CD4-positive, alpha-beta T cell treated with Interleukin-2 at 100 ng/mL for 4 hours (primary cell): ENCODE measurements around the gene WFS1.

Experiments
- DNase-seq: peaks from one replicate; pipeline ENCODE4 v3.0.0-alpha.2; 2020; ENCODE audit warnings: low spot score

WFS1 gene

DNA sequence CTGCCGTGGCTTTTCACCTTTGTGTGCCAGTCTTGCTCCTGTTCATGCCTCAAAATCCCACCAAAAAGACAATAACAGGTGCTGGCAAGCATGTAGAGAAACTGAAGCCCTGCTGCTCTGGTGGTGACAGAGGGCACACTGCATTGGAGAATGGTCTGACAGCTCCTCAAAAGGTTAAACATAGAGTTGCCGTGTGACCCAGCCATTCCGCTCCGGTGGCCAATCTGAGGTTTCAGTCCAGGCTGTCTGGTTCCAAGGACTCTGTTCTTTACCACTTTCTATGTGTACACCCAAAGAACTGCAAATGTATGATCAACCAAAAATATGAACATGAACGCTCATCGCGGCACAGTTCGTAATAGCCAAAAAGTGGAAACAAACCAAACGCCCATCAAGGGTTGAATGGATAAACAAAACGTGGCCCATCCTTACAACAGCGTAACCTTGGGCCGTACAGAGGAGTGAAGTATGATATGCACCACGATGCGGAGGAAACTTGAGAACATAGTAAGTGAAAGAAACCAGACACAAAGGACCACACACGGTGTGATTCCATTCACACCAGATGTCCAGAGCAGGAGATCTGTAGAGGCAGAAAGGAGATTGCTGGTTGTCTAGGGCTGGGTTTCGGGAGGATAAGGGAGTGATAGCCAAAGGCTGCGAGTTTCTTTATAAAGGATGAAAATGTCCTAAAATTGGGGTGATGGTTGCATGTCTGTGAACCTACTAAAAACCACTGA lies 33.6 kb upstream of the WFS1 start:
- DNase-seq, result no peak

DNA sequence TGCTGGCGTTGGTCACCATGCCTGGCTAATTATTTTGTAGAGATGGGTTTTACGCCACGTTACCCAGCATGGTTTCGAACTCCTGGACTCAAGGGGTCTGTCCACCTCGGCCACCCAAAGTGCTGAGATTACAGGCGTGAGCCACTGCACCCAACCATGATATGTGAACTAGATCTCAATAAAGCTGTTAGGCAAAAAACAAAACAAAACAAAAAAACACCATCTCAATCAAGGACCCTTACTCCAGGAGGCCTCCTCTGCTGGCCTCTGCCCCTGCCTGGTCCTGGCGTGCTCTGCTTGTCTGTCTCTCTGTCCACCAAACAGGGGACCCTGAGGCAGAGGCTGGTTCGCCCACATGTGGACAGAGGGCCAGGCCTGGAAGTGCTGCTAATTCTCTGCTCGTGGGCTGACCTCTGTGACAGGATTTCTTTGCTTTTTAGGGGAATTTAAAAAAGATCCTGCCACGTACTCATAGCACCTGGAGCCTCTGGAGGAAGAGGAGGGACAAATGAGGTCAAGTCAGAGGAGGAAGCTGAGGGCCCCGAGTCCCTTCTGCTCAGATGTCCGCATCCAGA lies 32.7 kb upstream of the WFS1 start:
- no peak for DNase-seq

DNA sequence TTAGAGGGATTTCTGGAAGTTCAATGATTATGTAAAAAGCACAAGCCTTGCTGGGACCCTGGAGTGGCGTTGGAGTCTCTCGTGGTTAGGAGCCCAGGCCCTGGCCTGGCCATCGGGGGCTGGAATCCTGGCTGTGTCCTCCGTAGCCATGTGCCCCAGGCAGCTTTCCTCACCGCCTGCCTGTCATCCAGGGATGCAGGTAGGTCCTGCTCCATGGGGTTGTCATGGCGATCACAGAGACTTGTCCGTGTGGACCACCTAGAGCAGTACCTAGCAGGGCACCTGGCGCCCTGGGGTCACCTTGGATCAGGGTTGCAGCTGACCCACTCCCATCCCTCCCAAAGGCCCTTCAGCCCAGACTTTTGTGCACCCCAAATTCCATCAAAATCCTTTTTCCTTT lies 30.2 kb upstream of the WFS1 start:
- DNase-seq, result no peak

DNA sequence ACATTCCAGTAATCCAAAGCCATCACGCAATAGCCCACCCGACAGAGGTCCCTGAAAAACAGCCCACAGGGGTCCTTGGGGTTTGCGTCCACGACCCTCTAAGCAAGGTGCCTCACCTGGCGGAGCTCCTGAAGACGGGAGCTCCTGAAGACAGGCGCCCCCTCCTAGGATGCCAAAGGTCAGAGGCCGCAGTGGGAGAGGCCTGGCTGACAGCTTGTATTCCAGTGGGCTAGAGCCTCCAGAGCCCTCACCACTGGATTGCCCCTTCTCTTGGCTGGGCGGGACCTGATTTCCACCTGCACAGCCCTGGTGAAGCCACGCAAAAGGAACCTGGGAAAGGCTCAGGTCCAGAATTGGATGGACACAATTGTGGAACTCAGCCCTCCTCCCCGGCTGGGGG lies 29.7 kb upstream of the WFS1 start:
- no peak for DNase-seq

DNA sequence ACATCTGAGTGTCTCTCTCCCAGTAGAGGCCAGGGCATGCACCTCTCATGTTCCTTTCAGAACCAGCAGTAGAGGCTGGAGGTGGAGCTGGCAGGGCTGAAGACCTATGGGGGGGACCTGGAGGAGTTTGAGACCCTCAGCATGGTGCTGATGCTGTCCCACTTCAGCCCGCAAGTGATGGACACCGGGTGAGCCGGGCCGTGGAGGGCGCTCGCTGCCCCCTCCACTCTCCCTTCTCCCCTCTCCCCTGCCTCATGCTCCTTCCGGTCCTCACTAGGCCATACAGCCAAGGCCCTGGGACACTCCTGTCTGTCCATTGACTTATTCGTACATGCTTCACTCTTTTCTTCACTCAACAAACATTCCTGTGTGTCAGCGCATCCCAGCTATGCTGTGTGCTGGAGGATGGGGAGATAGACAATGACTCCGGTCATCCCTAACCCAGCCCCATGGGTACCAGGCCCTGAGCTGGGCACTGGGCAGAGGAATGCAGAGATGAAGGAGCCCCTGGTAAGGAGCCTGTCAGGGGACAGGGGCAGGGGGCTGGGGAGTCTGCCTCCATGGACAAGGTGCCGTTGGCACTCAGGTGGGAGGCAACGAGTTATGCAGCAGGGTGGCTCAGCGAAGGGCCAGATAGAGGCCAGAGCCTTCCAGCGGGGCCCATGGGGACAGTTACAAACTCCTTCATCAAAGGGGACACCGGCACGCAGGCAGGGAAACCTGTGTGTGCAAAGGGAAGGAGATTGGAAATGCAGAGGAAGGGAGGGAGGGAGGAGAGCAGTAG lies 28.4 kb upstream of the WFS1 start:
- DNase-seq, result no peak

DNA sequence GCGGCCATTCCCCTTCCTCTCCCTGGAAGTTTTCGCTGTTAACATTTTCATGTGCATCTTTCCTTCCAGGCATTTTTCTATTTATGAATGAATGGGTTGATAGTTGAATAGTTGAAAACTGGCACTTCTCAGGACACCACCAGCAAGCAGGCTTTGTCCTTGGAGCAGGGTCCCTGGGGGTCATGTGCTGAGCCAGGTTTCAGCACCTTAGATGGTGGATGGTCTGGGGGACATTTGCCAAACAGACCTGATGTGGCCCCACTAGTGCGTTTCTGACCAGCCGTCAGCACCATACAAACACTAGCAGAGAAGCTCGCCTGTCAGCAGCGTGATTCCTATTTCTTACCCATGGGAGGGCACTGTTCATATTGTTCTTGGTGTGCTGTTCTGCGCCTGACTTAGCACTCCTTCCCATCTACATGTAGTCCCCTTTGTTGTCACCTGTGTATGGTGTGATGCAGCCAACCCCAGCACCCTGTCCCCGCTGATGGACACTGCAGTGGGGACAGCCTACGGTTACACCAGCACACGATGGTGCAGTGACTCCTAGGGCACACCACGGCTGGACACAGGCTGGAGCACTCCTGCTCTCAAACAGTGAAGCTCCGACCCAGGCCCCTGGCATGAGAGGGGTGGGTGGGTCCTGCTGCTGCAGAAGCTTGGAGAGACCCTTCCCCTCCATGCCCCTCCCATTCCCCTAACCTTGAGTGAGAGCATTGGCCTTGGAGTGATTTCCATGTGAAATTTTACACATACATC lies 27.2 kb upstream of the WFS1 start:
- DNase-seq, result no peak

DNA sequence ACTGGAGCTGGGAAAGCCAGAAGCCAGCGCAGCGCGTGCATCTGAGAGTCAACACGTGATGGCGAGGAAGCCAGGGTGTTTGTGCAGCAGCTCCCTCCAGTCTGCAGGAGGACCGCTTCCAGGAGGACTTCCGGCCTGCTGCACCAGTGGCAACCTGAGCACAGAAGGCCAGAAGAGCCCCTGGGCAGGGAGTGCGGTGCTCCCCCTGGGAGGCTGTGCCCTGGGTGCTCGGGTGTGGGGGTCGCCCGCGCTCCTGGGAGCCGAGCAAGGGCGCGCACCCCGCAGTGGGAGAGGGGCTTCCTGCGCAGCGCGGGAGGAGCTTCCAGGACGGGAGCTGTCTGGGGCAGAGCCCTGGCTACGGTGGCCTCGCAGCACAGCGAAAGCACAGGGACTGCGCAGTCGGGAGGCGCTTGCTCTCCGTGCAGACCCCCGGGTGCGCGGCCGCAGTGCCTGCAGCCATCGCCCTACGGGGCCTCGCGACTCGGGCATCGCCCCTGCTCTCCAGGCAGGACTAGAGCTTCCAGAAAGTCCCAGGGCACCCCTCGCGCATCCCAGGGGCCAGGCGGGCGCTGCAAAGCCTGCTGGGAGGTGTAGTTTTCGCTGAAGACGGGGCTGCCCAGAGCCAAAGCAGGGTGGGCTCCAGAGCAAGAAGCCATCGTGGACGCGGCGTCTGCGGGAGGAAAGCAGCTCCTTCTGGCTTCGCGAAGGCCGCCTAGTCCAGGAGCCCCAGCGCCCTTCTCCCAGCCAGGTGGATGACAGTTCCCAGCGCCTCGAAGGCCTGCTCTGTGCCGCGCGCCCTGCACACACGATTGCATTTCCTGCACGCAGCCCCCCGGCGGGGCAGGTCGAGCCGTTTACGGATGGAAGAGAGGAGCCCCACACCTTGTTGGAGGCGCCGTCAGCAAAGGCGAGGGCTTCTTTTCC lies 24.1 kb upstream of the WFS1 start:
- no peak for DNase-seq

DNA sequence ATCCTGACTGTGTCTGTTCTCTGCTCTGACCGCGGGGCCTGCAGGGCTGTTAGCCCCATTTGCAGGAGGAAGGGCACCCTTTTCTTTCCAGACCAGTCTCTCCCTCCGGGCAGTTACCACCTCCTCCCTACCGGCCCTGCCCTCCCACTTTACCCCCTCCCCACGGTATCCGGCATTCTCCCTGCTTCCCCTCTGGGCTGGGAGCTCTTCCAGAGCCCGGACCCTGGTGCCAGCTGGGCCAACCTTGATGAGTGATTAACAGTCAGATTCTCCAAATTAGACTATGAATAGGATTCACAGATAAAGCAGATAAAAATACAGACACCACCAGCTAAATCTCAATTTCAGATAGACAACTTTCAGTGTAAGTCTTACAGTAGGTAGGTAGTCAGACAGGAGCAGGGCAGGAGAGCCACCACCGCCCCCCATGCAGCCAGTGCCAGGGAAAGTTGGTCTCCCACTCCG lies 23.4 kb upstream of the WFS1 start:
- DNase-seq, result no peak

DNA sequence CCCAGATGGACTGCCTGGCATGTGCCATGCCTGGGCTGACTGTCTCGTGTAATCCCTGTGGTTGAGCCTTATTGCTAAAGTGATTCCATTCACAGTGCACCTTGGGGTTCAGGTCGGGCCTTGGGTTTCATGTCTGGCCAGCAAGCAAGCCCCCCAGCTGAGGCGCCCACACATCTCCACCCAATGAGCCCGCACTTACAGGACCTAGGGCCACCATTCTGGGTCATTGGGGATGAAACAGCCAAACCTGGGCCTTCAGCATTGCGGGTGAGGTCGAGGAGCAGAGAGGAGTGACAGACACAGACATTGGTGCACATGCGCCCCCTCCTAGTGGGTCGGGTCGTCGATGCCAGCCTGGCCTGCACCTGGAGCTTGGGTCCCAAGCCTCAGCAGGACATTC lies 21.3 kb upstream of the WFS1 start:
- no peak for DNase-seq

DNA sequence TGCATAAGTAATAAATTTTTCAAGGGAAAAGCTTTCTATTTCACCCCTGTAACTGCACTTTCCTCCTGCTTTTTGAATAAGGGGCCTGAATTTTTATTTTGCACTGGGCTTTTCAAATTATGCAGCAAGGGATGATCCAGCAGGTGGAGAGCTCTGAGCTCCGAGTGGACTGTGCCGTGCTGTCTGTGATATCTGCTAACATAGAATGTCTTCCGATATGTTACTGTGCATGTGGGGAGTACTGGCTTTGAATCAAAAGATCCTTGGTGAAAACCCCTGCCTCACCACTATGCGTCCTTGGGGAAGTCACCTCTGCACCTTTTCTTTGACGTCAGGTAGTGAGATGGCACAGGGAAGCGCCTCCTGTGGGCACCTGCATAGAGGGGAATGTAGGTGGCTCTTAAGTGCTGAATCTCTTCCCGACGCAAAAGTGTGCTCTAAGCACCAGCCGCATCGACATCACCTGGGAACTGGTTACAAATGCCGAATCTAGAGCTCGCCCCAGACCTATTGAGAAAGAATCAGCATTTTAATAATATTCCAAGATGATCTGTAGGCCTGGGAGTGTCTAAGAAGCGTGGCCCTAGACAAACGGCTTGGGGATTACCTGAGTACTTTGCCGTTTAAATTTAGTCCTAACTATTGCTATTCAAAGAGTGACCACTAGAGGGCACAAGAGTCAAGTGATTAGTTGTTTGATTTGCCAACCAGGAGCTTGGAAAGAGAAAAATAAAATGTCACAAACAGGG lies 19.2 kb upstream of the WFS1 start:
- DNase-seq, result peak; percentile 83

DNA sequence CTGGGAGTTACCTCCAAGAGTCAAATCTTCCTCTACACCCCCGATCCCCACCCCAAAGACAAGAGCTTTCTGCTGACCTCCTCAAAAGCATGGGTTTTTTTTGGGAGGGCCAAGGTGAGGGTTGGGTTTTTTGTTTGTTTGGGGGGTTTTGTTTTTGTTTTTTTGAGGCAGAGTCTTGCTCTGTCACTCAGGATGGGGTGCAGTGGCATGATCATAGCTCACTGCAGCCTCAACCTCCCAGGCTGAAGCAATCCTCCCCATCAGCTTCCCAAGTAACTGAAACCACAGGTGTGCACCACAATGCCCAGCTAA lies 18.7 kb upstream of the WFS1 start:
- DNase-seq, result no peak

DNA sequence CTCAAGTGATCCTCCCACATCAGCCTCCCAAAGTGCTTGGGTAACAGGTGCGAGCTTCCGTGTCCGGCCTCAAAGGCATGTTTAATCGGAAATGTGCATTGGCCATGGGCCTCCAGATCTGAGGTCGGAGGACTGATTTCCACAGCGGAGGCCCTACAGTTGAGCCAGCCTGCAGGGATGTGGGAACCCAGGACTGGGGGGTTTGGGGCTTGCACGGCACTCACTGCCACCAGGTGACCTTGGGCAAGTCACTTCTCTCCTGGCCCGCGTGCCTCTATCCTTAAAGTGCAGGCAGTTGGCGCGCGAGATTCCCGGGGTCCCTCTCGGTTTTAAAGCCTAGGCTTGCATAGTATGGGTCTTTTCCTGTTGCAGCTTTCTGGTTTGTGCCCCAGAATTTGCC lies 18.3 kb upstream of the WFS1 start:
- no peak for DNase-seq

DNA sequence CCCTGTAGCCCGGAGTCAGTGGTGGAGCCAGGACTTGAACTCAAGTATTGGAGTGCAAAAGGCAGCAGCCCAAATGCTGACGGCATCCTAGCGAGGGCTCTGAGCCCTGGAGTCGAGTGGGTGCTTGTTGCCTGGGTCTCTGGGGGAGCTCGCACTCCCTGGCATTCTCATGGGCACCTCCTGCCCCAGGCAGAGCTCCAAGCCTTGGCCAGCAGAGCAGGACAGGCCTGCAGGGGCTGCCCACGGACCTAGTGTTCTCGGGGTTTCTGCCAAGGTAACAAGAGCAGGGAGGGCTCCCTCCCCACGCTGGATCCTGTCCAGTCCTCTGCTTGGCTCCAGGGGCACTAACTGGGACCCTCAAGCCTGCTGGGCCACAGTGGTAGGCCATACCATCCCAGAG lies 17.6 kb upstream of the WFS1 start:
- no peak for DNase-seq

DNA sequence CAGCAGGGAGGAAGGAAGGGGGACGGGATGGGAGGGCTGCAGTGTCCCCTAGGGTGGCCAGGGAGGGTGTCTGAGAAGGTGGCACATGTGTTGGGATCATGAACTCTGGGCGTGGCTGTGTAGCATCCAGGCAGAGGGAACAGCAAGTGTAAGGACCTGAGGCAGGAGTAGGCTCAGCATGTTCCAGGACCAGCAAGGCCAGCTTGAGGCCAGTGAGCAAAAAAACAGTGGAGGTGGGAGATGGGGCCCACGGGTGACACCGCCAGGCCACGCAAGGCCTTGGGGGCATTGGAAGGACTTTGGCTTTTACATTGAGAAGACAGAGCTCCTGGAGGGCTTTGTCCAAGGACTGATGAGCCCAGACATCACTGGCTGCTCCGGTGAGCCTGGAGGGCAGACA lies 16.5 kb upstream of the WFS1 start:
- no peak for DNase-seq

DNA sequence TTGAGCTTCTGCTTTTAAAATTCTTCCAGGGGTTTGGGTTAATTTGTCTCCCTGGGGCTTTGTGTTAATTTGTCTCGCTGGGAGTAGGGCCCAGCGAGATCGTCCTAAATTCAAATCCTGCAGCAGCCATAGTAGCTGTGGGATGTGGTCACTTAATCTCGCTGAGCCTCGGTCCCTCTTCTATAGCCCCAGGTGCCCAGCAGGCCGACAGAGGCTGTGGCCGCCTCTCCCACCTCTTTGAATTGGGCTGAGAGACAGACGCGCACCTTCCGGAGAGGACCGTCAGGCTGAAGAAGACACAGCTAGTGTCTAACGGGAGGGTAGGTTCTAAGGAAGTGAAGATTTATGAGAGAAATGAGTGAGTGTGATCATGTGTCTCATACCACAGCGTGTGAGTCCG lies 15.7 kb upstream of the WFS1 start:
- DNase-seq, result no peak

DNA sequence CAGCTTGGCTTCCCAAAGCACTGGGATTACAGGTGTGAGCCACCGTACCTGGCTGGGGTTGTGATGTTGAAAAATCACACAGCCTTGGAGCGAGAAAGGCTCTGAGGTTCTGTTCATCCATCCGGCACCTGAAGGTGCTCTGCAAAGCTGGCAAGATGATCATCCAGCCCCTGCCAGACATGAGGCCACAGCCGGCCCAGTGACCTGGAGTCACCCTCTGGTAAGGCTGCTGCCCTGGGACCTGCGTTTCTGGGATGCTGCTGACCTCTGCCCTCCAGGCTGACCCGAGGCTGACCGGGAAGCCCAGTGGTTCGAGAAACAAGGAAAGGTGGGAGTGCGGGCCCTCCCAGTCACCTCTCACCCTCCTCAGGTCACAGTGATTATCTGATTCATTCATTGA lies 13.5 kb upstream of the WFS1 start:
- DNase-seq, result no peak

DNA sequence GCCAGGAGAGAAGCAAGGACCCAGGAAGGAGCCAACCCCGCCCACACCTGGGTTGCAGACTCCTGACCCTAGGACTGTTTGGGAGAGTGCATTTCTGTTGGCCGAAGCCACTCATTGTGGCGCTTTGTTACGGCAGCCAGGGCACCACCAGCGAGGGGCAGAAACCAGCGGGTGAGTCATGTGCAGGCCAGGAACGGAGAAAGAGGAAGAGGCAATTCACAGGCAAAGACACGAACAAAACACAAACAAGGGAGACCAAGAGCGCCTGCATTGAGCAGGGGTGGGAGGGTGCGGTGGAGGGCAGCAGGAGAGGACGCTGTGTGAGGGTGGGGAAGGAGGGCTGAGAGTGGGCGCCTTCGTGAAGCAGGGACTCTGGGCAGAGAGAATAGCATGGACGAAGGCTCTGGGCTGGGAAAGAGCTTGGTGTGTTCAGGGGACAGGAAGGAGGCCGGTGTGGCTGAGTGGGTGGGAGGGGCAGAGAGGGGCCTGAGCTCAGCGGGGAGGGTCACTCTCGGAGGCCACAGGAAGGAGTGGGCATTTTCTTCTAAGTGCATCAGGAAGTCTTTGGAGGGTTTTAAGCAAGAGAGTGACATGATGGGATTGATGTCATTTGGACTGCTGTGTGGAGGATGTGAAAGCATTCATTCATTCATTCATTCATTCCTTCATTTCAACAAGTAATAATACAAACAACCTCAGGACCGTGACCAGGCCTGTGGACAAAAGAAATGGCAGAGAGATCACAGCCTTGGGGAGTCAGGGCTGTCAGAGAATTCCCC lies 12.2 kb upstream of the WFS1 start:
- DNase-seq, result no peak

DNA sequence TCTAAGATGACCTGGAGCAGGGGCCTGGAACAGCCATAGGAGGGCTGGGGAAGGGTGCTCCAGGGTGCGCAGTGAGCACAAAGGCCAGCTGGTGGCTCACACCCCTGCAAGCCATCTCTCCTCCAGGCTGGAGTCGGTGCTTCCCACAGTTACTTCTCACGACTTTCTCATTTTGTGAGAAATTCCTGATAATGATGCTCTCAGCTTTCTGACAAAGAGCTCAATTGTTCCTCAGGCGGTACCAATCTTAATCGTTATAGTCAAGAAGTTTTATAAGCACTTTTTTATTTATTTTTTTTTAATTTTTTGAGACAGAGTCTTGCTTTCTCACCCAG lies 11.7 kb upstream of the WFS1 start:
- no peak for DNase-seq

DNA sequence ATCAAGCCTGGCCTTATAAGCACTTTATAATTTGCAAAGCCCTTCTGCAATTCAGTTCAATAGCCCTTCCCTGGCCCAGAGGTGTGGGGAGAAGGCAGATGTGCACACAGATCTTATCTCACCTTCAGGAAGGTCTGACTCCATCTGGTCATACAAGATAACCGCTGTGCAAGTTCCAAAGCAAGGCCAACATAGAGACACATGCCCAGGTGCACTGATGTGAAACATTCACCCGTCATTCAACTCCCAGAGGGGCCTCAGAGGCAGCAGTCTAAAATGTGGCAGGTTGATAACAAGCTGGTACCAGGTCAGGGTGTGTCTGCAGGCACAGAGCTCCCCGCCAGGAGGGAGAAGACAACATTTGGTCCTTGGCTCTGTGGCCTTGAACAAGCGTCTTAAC lies 10.9 kb upstream of the WFS1 start:
- no peak for DNase-seq

DNA sequence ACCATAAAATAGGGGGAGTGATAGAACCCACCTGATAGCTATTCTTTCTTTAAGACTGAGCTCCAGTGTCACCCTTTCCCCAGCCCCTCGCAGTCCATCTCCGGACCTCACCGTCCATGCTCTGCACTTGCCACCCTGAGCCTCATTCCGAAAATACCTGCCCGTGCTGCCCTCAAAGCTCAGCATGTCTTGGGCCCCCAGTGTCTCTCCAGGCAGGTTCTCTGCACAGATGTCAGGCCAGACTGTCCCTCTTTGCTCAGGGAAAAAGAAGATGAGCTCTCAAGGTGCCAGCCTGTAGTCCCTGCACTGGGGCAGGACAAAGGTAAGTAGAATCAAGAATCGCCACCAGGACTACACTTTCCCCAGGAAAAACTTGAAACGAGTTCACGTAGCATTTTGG lies 9.8 kb upstream of the WFS1 start:
- DNase-seq, result no peak
